Ovary (tissue), 3 donors: ENCODE measurements around the gene ZNF362.

ENCODE experiments used
- CTCF ChIP-seq, 3 donors: fragments of 450-650 bp in 2 of 3; fragments of 200-600 bp in 1 of 3; IDR thresholded peaks; one replicate each; pipeline versions ENCODE4 v1.5.1 to v1.8.0; 2016 to 2022; ENCODE audit warnings: antibody characterized with exemption in 3 of 3, mild to moderate bottlenecking in 1 of 3
- EP300 ChIP-seq: sonication (generic); formaldehyde crosslinking; IDR thresholded peaks from one replicate; pipeline ENCODE4 v1.6.1; 2017; ENCODE audit warnings: antibody characterized with exemption
- donor health status: DM: no; HTN: no; CAD: no.

GRCh38 chr1:33319949-33320618 lies 63.8 kb downstream of the ZNF362 start:
- no peak for TF ChIP-seq EP300
- TF ChIP-seq CTCF (IDR thresholded peaks at IDR 0.05) = no peak
